GM23338 (cell line): ENCODE results near the gene CYP19A1. TPM values are rescaled to one million over a fixed set of nuclear protein-coding genes. Genes with fewer than 3 reads are reported as not detected.

Experiments
- ATAC-seq: fragments of 200-7000 bp; cut with Tn5 transposase; 3 replicates; pipeline ENCODE4 v1.9.1; 2020
- DNase-seq: peaks from one replicate; pipeline ENCODE4 v3.0.0-alpha.2; 2015; ENCODE audit warnings: low spot score
- H2AFZ ChIP-seq: fragments of 200-600 bp; sonication (generic); 2 replicates; pipeline ENCODE4 v1.8.0; 2016; ENCODE audit warnings: antibody characterized with exemption, mild to moderate bottlenecking, moderate library complexity
- H3F3A ChIP-seq: fragments of 200-600 bp; sonication (generic); replicated peaks from 2 replicates; pipeline ENCODE4 v1.8.0; 2017; ENCODE audit warnings: antibody characterized with exemption, mixed run types, low read depth
- H3K27ac ChIP-seq: fragments of 200-600 bp; sonication (generic); 2 replicates; pipeline ENCODE4 v1.6.1; 2016; ENCODE audit warnings: low read depth
- H3K27me3 ChIP-seq: fragments of 200-600 bp; sonication (generic); 2 replicates; pipeline ENCODE4 v1.8.0; 2016; ENCODE audit warnings: mild to moderate bottlenecking, mixed run types, moderate library complexity; ENCODE audit not compliant: insufficient read depth
- H3K36me3 ChIP-seq: fragments of 200-600 bp; sonication (generic); 2 replicates; pipeline ENCODE4 v1.8.0; 2016; ENCODE audit warnings: mild to moderate bottlenecking; ENCODE audit not compliant: insufficient read depth
- H3K4me1 ChIP-seq: fragments of 200-600 bp; sonication (generic); 2 replicates; pipeline ENCODE4 v1.8.0; 2016; ENCODE audit warnings: mild to moderate bottlenecking, moderate library complexity; ENCODE audit not compliant: insufficient read depth
- H3K4me2 ChIP-seq: fragments of 200-600 bp; sonication (generic); 2 replicates; pipeline ENCODE4 v1.7.1; 2017; ENCODE audit warnings: mixed run types
- H3K4me3 ChIP-seq: fragments of 200-600 bp; sonication (generic); 2 replicates; pipeline ENCODE4 v1.6.1; 2016; ENCODE audit warnings: mixed run types
- H3K79me2 ChIP-seq: fragments of 200-600 bp; sonication (generic); replicated peaks from 2 replicates; pipeline ENCODE4 v1.8.0; 2017; ENCODE audit warnings: mild to moderate bottlenecking; ENCODE audit not compliant: insufficient read depth
- H3K9me2 ChIP-seq: fragments of 200-600 bp; sonication (generic); 2 replicates; pipeline ENCODE4 v1.8.0; 2017; ENCODE audit not compliant: insufficient read depth
- H4K20me1 ChIP-seq: fragments of 200-600 bp; sonication (generic); replicated peaks from 2 replicates; pipeline ENCODE4 v1.8.0; 2017; ENCODE audit warnings: mild to moderate bottlenecking; ENCODE audit not compliant: insufficient read depth
- H3K27ac Mint-ChIP-seq: 2 replicates; pipeline ENCODE4 v1.8.0; 2020; ENCODE audit warnings: inconsistent platforms, mild to moderate bottlenecking, moderate library complexity, mixed read lengths
- H3K27me3 Mint-ChIP-seq: 3 replicates; pipeline ENCODE4 v1.8.0; 2022; ENCODE audit warnings: low read depth, mild to moderate bottlenecking, moderate library complexity, mixed read lengths, inconsistent platforms; ENCODE audit not compliant: insufficient read depth, poor library complexity
- H3K36me3 Mint-ChIP-seq: 3 replicates; pipeline ENCODE4 v1.8.0; 2021; ENCODE audit warnings: low read depth, mild to moderate bottlenecking, inconsistent platforms, moderate library complexity, mixed read lengths
- H3K4me1 Mint-ChIP-seq: 3 replicates; pipeline ENCODE4 v1.8.0; 2020; ENCODE audit warnings: mild to moderate bottlenecking, inconsistent platforms, mixed read lengths
- H3K4me3 Mint-ChIP-seq: 3 replicates; pipeline ENCODE4 v1.8.0; 2021; ENCODE audit warnings: moderate library complexity, mild to moderate bottlenecking, inconsistent platforms, mixed read lengths
- H3K9me3 Mint-ChIP-seq: 3 replicates; pipeline ENCODE4 v1.8.0; 2020; ENCODE audit warnings: moderate library complexity, mild to moderate bottlenecking, inconsistent platforms, mixed read lengths
- CTCF ChIP-seq, 2 experiments: fragments of 200-600 bp in 1 of 2; sonication (generic) in 1 of 2; conservative IDR thresholded peaks; 2 replicates each; pipeline versions ENCODE4 v1.5.1 to v1.6.1; 2016 to 2017; ENCODE audit warnings: antibody characterized with exemption in 2 of 2, low read depth in 2 of 2, mild to moderate bottlenecking in 2 of 2, moderate library complexity in 1 of 2
- ETS1 ChIP-seq: IDR thresholded peaks from 2 replicates; pipeline ENCODE4 v1.6.1; 2016; ENCODE audit warnings: antibody characterized with exemption
- EZH2phosphoT487 ChIP-seq: fragments of 200-600 bp; sonication (generic); IDR thresholded peaks from one replicate; pipeline ENCODE4 v1.8.1; 2018; ENCODE audit warnings: antibody characterized with exemption; ENCODE audit not compliant: unreplicated experiment
- JUNB ChIP-seq: IDR thresholded peaks from one replicate; pipeline ENCODE4 v1.6.1; 2016; ENCODE audit warnings: antibody characterized with exemption; ENCODE audit not compliant: unreplicated experiment
- NANOG ChIP-seq: IDR thresholded peaks from 2 replicates; pipeline ENCODE4 v1.6.1; 2016; ENCODE audit warnings: antibody characterized with exemption, borderline replicate concordance
- POLR2AphosphoS5 ChIP-seq: IDR thresholded peaks from 2 replicates; pipeline ENCODE4 v1.6.1; 2016; ENCODE audit warnings: antibody characterized with exemption, low read depth
- ZNF114 ChIP-seq: fragments of 250-450 bp; sonication (Bioruptor Pico); IDR thresholded peaks from 2 replicates; pipeline ENCODE4 v1.5.0; 2020; ENCODE audit warnings: mild to moderate bottlenecking, moderate library complexity
- ZNF331 ChIP-seq: fragments of 250-450 bp; sonication (Bioruptor Pico); IDR thresholded peaks from 2 replicates; pipeline ENCODE4 v1.5.0; 2020; ENCODE audit warnings: low read depth, mild to moderate bottlenecking, moderate library complexity
- polyA plus RNA-seq: library from polyadenylated mRNA; unstranded; fragments of >200 nt; fragmentation: Nextera tagmentation; extraction: Ambion mirVana; gene quantifications from 2 replicates; pipeline ENCODE4 v1.2.1, GENCODE V29; 2016
- total RNA-seq: library from RNA; depleted of rRNA; stranded (reverse); fragments of >200 nt; shearing (Covaris generic); gene quantifications from 2 replicates; pipeline ENCODE4 v1.2.3, GENCODE V29; 2014

Gene CYP19A1
- total and polyA plus RNA-seq, 2 experiments from 2014 or later = 0.42 TPM; not detected in 1

- TF ChIP-seq EZH2phosphoT487 (no peak), ZNF114 (CRISPR knock-in tag) (no peak), CTCF (conservative IDR thresholded peaks at IDR 0.05; ENCODE audit: low read depth in 2 of 2) (no peak)
Observed at GRCh38 chr15:51252671-51253070, 85.7 kb downstream of the CYP19A1 start (continued).

GRCh38 chr15:51251556-51251955, 86.8 kb downstream of the CYP19A1 start:
- H3K36me3 ChIP-seq = no peaks in the 10 kb centered on the region
- H3K27me3 ChIP-seq = no peaks in the 10 kb centered on the region
- no peaks in the 10 kb centered on the region for H3K4me1 ChIP-seq
- Mint-ChIP-seq H3K4me1 (no peaks in the 10 kb centered on the region), H3K27me3 (peaks cover 6% of the 10 kb centered on the region), H3K36me3 (no peaks in the 10 kb centered on the region), H3K27ac (no peak overlapping the region), H3K4me3 (no peak overlapping the region), H3K9me3 (no peaks in the 10 kb centered on the region)
- peaks cover 12% of the 10 kb centered on the region; the same call in 1 of the 2 replicates for H3K9me2 ChIP-seq
- H3F3A ChIP-seq = no peaks in the 10 kb centered on the region
- H3K4me3 ChIP-seq = no peak overlapping the region
- TF ChIP-seq POLR2AphosphoS5 (no peak), ETS1 (no peak)
- no peak overlapping the region for H3K27ac ChIP-seq
- no peaks in the 10 kb centered on the region for H4K20me1 ChIP-seq
- DNase-seq = no peak
- H2AFZ ChIP-seq = no peak overlapping the region
- ATAC-seq = no peak
- H3K4me2 ChIP-seq = no peak overlapping the region
- H3K79me2 ChIP-seq = no peaks in the 10 kb centered on the region

GRCh38 chr15:51250217-51251011, 88.0 kb downstream of the CYP19A1 start:
- Mint-ChIP-seq H3K4me3 (no peak overlapping the region), H3K27me3 (peaks cover 6% of the 10 kb centered on the region), H3K27ac (no peak overlapping the region), H3K4me1 (no peaks in the 10 kb centered on the region), H3K9me3 (no peaks in the 10 kb centered on the region), H3K36me3 (no peaks in the 10 kb centered on the region)
- ATAC-seq (no peak), DNase-seq (no peak)
- Histone ChIP-seq H3K4me1 (no peaks in the 10 kb centered on the region), H2AFZ (no peak overlapping the region), H3K4me2 (no peak overlapping the region), H3K27ac (no peak overlapping the region), H3K9me2 (peaks cover 12% of the 10 kb centered on the region; the same call in 1 of the 2 replicates), H3K27me3 (no peaks in the 10 kb centered on the region), H3F3A (no peaks in the 10 kb centered on the region), H4K20me1 (no peaks in the 10 kb centered on the region), H3K36me3 (no peaks in the 10 kb centered on the region), H3K4me3 (no peak overlapping the region), H3K79me2 (no peaks in the 10 kb centered on the region)
- TF ChIP-seq NANOG (no peak), EZH2phosphoT487 (no peak), JUNB (no peak), ZNF331 (CRISPR knock-in tag) (no peak), ETS1 (no peak)
